Naive thymus-derived CD8-positive, alpha-beta T cell (primary cell): Measurements from ENCODE around the gene LDLRAD1. TPM values are rescaled to one million over a fixed set of nuclear protein-coding genes. Genes with fewer than 3 reads are reported as not detected.
"Not testable (repeated sequence)": the region's sequence is repeated elsewhere in the genome, so short reads cannot be mapped to it uniquely, and the experiment has no call there.

Experiments
- ATAC-seq, 2 donors: fragments of 150-1000 bp; cut with Tn5 transposase in 1 of 2; sonication (Bioruptor Pico), chemical (Tn5 transposase) in 1 of 2; 1 replicate in 1 of 2; 2 replicates in 1 of 2; pipeline ENCODE4 v1.10.0; 2021; ENCODE audit warnings: mild to moderate bottlenecking in 2 of 2, moderate library complexity in 2 of 2
- POLR2A ChIA-PET: fragments of 350-600 bp; sonication (Branson Sonifier 250); formaldehyde crosslinking; loops from one replicate; lab custom pipeline; 2021; ENCODE audit warnings: antibody characterized with exemption; lab: Charles Lee
- DNase-seq, 10 donors: peaks; one replicate each; pipeline versions ENCODE4 v3.0.0 to v3.0.0-alpha.2; 2020 to 2022
- H3K27ac Mint-ChIP-seq, 10 donors: one replicate each; pipeline ENCODE4 v1.8.0; 2020 to 2022; ENCODE audit warnings: mild to moderate bottlenecking in 10 of 10, mixed read lengths in 10 of 10, moderate library complexity in 4 of 10, inconsistent platforms in 1 of 10
- H3K27me3 Mint-ChIP-seq, 5 donors: one replicate each; pipeline ENCODE4 v1.8.0; 2021 to 2022; ENCODE audit warnings: mixed read lengths in 5 of 5
- H3K36me3 Mint-ChIP-seq, 3 donors: one replicate each; pipeline ENCODE4 v1.8.0; 2020 to 2022; ENCODE audit warnings: mixed read lengths in 3 of 3, mild to moderate bottlenecking in 2 of 3, inconsistent platforms in 1 of 3
- H3K4me1 Mint-ChIP-seq, 4 donors: one replicate each; pipeline ENCODE4 v1.8.0; 2021 to 2022; ENCODE audit warnings: mixed read lengths in 4 of 4
- H3K4me3 Mint-ChIP-seq, 10 donors: one replicate each; pipeline ENCODE4 v1.8.0; 2020 to 2022; ENCODE audit warnings: mild to moderate bottlenecking in 10 of 10, mixed read lengths in 10 of 10, moderate library complexity in 6 of 10, inconsistent platforms in 1 of 10
- H3K9me3 Mint-ChIP-seq, 9 donors: one replicate each; pipeline ENCODE4 v1.8.0; 2020 to 2022; ENCODE audit warnings: mixed read lengths in 9 of 9, mild to moderate bottlenecking in 3 of 9, inconsistent platforms in 1 of 9, moderate library complexity in 1 of 9
- polyA plus RNA-seq, 3 donors: library from polyadenylated mRNA; unstranded; fragments of 300-500 nt; fragmentation: Illumina TruSeq; gene quantifications; one replicate each; pipeline ENCODE4 v1.2.3, GENCODE V29; 2021
- total RNA-seq, 8 experiments: library from RNA in 2 of 8; stranded (reverse) in 2 of 8; gene quantifications; one replicate each; pipeline ENCODE4 v1.2.3 and lab custom pipeline; 2021 to 2026

LDLRAD1 gene
- total and polyA plus RNA-seq, 5 experiments from 2014 or later: not detected

GRCh38 chr1:54002544-54003248, 15.3 kb downstream of the LDLRAD1 start:
- peak in 1 of 10 donors; percentile 9 for DNase-seq
- ATAC-seq: no peak
- no peak overlapping the region for H3K27ac Mint-ChIP-seq
- peaks cover 0 to 7% (median 4%) of the 10 kb centered on the region in 5 donors for H3K27me3 Mint-ChIP-seq
- no peaks in the 10 kb centered on the region for H3K36me3 Mint-ChIP-seq
- POLR2A ChIA-PET: no interaction called here
- peaks cover 0 to 2% (median 0%) of the 10 kb centered on the region in 9 donors for H3K9me3 Mint-ChIP-seq
- no peak overlapping the region for H3K4me3 Mint-ChIP-seq
- no peaks in the 10 kb centered on the region for H3K4me1 Mint-ChIP-seq

- peaks cover 0 to 7% (median 3%) of the 10 kb centered on the region in 5 donors for H3K27me3 Mint-ChIP-seq
- H3K36me3 Mint-ChIP-seq: no peaks in the 10 kb centered on the region
- POLR2A ChIA-PET: no interaction called here
- H3K4me1 Mint-ChIP-seq: no peaks in the 10 kb centered on the region
- H3K9me3 Mint-ChIP-seq: peaks cover 0 to 2% (median 0%) of the 10 kb centered on the region in 9 donors
- DNase-seq (no peak), ATAC-seq (no peak)
- H3K4me3 Mint-ChIP-seq: no peak overlapping the region
- no peak overlapping the region for H3K27ac Mint-ChIP-seq
These were observed 16.4 kb downstream of the LDLRAD1 start for GRCh38 chr1:54001591-54001990.

- no peaks in the 10 kb centered on the region for H3K36me3 Mint-ChIP-seq
- no peak overlapping the region for H3K27ac Mint-ChIP-seq
- H3K4me3 Mint-ChIP-seq: no peak overlapping the region
- ATAC-seq (no peak), DNase-seq (no peak)
- POLR2A ChIA-PET: no interaction called here
- H3K27me3 Mint-ChIP-seq: no peaks in the 10 kb centered on the region
- peaks cover 0 to 2% (median 0%) of the 10 kb centered on the region in 9 donors for H3K9me3 Mint-ChIP-seq
- H3K4me1 Mint-ChIP-seq: no peaks in the 10 kb centered on the region
These were observed 18.1 kb downstream of the LDLRAD1 start for GRCh38 chr1:53999920-54000319.

- POLR2A ChIA-PET: no interaction called here
- peaks cover 0 to 1% (median 0%) of the 10 kb centered on the region in 9 donors for H3K9me3 Mint-ChIP-seq
- H3K27ac Mint-ChIP-seq: no peak overlapping the region
- H3K4me3 Mint-ChIP-seq: no peak overlapping the region
- peaks cover 0 to 1% (median 0%) of the 10 kb centered on the region in 5 donors for H3K27me3 Mint-ChIP-seq
- H3K4me1 Mint-ChIP-seq: no peaks in the 10 kb centered on the region
- ATAC-seq: no peak
- no peak for DNase-seq
- no peaks in the 10 kb centered on the region for H3K36me3 Mint-ChIP-seq
These were observed 19.8 kb downstream of the LDLRAD1 start for GRCh38 chr1:53998223-53998622.

GRCh38 chr1:53995683-53996082, 22.3 kb downstream of the LDLRAD1 start:
- Mint-ChIP-seq H3K4me1 (no peaks in the 10 kb centered on the region), H3K36me3 (no peaks in the 10 kb centered on the region), H3K27ac (no peak overlapping the region), H3K4me3 (no peak overlapping the region), H3K9me3 (no peaks in the 10 kb centered on the region), H3K27me3 (peaks cover 0 to 1% (median 0%) of the 10 kb centered on the region in 5 donors)
- ATAC-seq (no peak), DNase-seq (no peak)
- POLR2A ChIA-PET: no interaction called here

- H3K27me3 Mint-ChIP-seq, H3K4me1 Mint-ChIP-seq, POLR2A ChIA-PET: not testable (repeated sequence)
These were observed 23.5 kb downstream of the LDLRAD1 start for GRCh38 chr1:53994516-53994915.

GRCh38 chr1:53992085-53992874, 25.7 kb downstream of the LDLRAD1 start:
- POLR2A ChIA-PET: interaction anchor here (0.6 kb wide), 1 partner anchor 615 kb away, joined by 6 read pairs; no protein-coding TSS in a partner anchor
- Mint-ChIP-seq H3K9me3 (no peaks in the 10 kb centered on the region), H3K36me3 (no peaks in the 10 kb centered on the region), H3K4me1 (peaks cover 0 to 2% (median 0%) of the 10 kb centered on the region in 4 donors), H3K27me3 (peaks cover 0 to 1% (median 0%) of the 10 kb centered on the region in 5 donors), H3K4me3 (no peak overlapping the region), H3K27ac (no peak overlapping the region)
- ATAC-seq (no peak), DNase-seq (no peak)

More at GRCh38 chr1:53994516-53994915, 23.5 kb downstream of the LDLRAD1 start:
- not testable (repeated sequence) for DNase-seq, H3K36me3 Mint-ChIP-seq, H3K9me3 Mint-ChIP-seq, H3K4me3 Mint-ChIP-seq, ATAC-seq, H3K27ac Mint-ChIP-seq

- Mint-ChIP-seq H3K27ac (peak overlapping the region in 1 of 10 donors; percentile 62), H3K4me1 (peaks cover 6 to 20% (median 13%) of the 10 kb centered on the region in 4 donors), H3K27me3 (no peaks in the 10 kb centered on the region), H3K9me3 (no peaks in the 10 kb centered on the region), H3K36me3 (no peaks in the 10 kb centered on the region), H3K4me3 (no peak overlapping the region)
- POLR2A ChIA-PET: no interaction called here
- ATAC-seq (no peak), DNase-seq (no peak)
These were observed 30.1 kb downstream of the LDLRAD1 start for GRCh38 chr1:53987880-53988279.

GRCh38 chr1:53986458-53986857, 31.5 kb downstream of the LDLRAD1 start:
- Mint-ChIP-seq H3K9me3 (no peaks in the 10 kb centered on the region), H3K27me3 (peaks cover 0 to 1% (median 0%) of the 10 kb centered on the region in 5 donors), H3K4me3 (peak overlapping the region in 3 of 10 donors; percentile 8 to 26 (median 24)), H3K27ac (peak overlapping the region in 6 of 10 donors; percentile 11 to 45 (median 19)), H3K36me3 (no peaks in the 10 kb centered on the region), H3K4me1 (peaks cover 6 to 20% (median 13%) of the 10 kb centered on the region in 4 donors)
- DNase-seq: peak in 3 of 10 donors; percentile 5 to 30 (median 25)
- POLR2A ChIA-PET: no interaction called here
- ATAC-seq: peak; percentile 23 to 58

- Mint-ChIP-seq H3K4me1 (peaks cover 6 to 20% (median 13%) of the 10 kb centered on the region in 4 donors), H3K27me3 (peaks cover 0 to 4% (median 0%) of the 10 kb centered on the region in 5 donors), H3K27ac (no peak overlapping the region), H3K9me3 (no peaks in the 10 kb centered on the region), H3K36me3 (no peaks in the 10 kb centered on the region), H3K4me3 (no peak overlapping the region)
- DNase-seq (no peak), ATAC-seq (no peak)
- POLR2A ChIA-PET: no interaction called here
These were observed 33.3 kb downstream of the LDLRAD1 start for GRCh38 chr1:53984726-53985125.

GRCh38 chr1:53982763-53983104, 35.3 kb downstream of the LDLRAD1 start:
- POLR2A ChIA-PET: no interaction called here
- Mint-ChIP-seq H3K27ac (peak overlapping the region in 3 of 10 donors; percentile 40 to 70 (median 62)), H3K4me3 (no peak overlapping the region), H3K36me3 (no peaks in the 10 kb centered on the region), H3K9me3 (no peaks in the 10 kb centered on the region), H3K4me1 (peaks cover 6 to 20% (median 12%) of the 10 kb centered on the region in 4 donors), H3K27me3 (peaks cover 0 to 21% (median 1%) of the 10 kb centered on the region in 5 donors)
- no peak for DNase-seq
- ATAC-seq: no peak

GRCh38 chr1:53982034-53982762, 35.8 kb downstream of the LDLRAD1 start:
- ATAC-seq (no peak), DNase-seq (no peak)
- H3K4me1 Mint-ChIP-seq: peaks cover 6 to 20% (median 12%) of the 10 kb centered on the region in 4 donors
- no peak overlapping the region for H3K4me3 Mint-ChIP-seq
- peaks cover 0 to 21% (median 1%) of the 10 kb centered on the region in 5 donors for H3K27me3 Mint-ChIP-seq
- H3K27ac Mint-ChIP-seq: peak overlapping the region in 4 of 10 donors; percentile 18 to 70 (median 64)
- POLR2A ChIA-PET: no interaction called here
- H3K36me3 Mint-ChIP-seq: no peaks in the 10 kb centered on the region
- no peaks in the 10 kb centered on the region for H3K9me3 Mint-ChIP-seq
